GM18909 (cell line): ENCODE results near the gene KIAA1328.
"Not testable (repeated sequence)": the region's sequence is repeated elsewhere in the genome, so short reads cannot be mapped to it uniquely, and the experiment has no call there.

ENCODE experiments used
- ATAC-seq: cut with Tn5 transposase; IDR thresholded peaks from one replicate; pipeline ENCODE4 v1.9.1; 2021; ENCODE audit warnings: mild to moderate bottlenecking; ENCODE audit not compliant: unreplicated experiment, poor library complexity

The KIAA1328 gene

GRCh38 chr18:37107748-37108522, 279.0 kb downstream of the KIAA1328 start:
- ATAC-seq = no peak

- ATAC-seq = no peak
Observed at GRCh38 chr18:37122877-37123276, 293.9 kb downstream of the KIAA1328 start.

- ATAC-seq = no peak
Observed at GRCh38 chr18:37124516-37124915, 295.6 kb downstream of the KIAA1328 start.

- ATAC-seq = no peak
Observed at GRCh38 chr18:37135177-37135576, 306.2 kb downstream of the KIAA1328 start.

GRCh38 chr18:37138456-37138855, 309.5 kb downstream of the KIAA1328 start:
- no peak for ATAC-seq

GRCh38 chr18:37139876-37140275, 310.9 kb downstream of the KIAA1328 start:
- ATAC-seq = no peak

- ATAC-seq = no peak
Observed at GRCh38 chr18:37144921-37145320, 316.0 kb downstream of the KIAA1328 start.

GRCh38 chr18:37156330-37156942, 327.5 kb downstream of the KIAA1328 start:
- no peak for ATAC-seq

GRCh38 chr18:37160038-37160820, 331.3 kb downstream of the KIAA1328 start:
- no peak for ATAC-seq

GRCh38 chr18:37161491-37161890, 332.6 kb downstream of the KIAA1328 start:
- ATAC-seq = no peak

GRCh38 chr18:37162551-37162950, 333.6 kb downstream of the KIAA1328 start:
- no peak for ATAC-seq

- ATAC-seq = no peak
Observed at GRCh38 chr18:37163119-37163518, 334.2 kb downstream of the KIAA1328 start.

- no peak for ATAC-seq
Observed at GRCh38 chr18:37166491-37166890, 337.6 kb downstream of the KIAA1328 start.

GRCh38 chr18:37166966-37167365, 338.0 kb downstream of the KIAA1328 start:
- not testable (repeated sequence) for ATAC-seq

- no peak for ATAC-seq
Observed at GRCh38 chr18:37170984-37171383, 342.1 kb downstream of the KIAA1328 start.

- ATAC-seq = no peak
Observed at GRCh38 chr18:37173384-37173783, 344.5 kb downstream of the KIAA1328 start.

- ATAC-seq = no peak
Observed at GRCh38 chr18:37175727-37176620, 347.0 kb downstream of the KIAA1328 start.

- no peak for ATAC-seq
Observed at GRCh38 chr18:37176621-37176934, 347.7 kb downstream of the KIAA1328 start.

GRCh38 chr18:37179384-37179783, 350.5 kb downstream of the KIAA1328 start:
- ATAC-seq = no peak

- ATAC-seq = no peak
Observed at GRCh38 chr18:37180086-37180485, 351.2 kb downstream of the KIAA1328 start.
